ENCODE data around the gene GUCA1C.

GRCh38 chr3:108951820-108952501 is 1.7 kb downstream of the GUCA1C start:
- no peak for TF ChIP-seq POLR2A (IDR thresholded peaks at IDR 0.05; ENCODE audit: low read depth, low read length)
- no peak for TF ChIP-seq TAF1 (IDR thresholded peaks at IDR 0.05; ENCODE audit: low read depth, low read length)
- no peak for TF ChIP-seq POLR2AphosphoS5 (IDR thresholded peaks at IDR 0.05; ENCODE audit: low read depth, low read length)
